Measurements from ENCODE around the gene UBL4A.
A peak's percentile ranks its signal among the peaks of the same experiment; 100 is the strongest.

UBL4A gene

DNA sequence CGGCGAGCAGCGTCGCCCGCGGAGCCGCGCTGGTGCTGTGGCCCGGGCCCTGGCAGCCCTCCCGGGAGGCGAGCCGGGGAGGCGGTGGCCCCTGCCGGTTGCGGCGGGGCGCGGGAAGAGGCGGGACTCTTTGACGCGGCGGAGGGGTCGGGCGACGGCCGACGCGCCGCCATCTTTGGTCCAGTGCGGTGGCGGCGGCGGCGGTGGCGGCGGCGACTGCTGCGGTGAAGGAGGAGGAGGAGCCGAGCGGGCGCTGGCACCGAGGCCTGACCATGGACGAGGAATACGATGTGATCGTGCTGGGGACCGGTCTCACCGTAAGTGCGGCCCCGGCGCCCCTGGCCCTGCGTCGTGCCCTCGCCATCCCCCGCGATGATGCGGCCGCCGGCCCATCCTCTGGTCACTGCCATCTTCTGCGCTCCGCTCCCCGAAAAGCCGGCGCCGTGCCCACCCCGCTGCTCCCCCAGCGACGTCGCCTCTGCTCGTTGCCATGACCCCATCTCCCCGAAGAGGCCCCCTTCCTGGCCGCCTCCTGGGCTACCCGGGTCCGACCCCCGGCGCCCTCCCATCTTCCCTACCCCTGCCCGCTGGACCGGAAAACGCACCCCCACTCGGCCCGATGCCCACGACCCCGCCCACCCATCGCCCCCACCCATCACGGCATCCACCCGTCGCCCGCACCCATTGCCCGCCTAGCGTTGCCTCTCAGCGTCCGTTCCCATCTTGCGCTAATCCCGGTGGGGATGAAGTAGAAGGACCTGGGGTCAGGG is 49.2 kb downstream of the UBL4A start, which contains the start of gene GDI1:
GDI1 (plus strand) TSS at position 172 of the 770 bp plus-strand sequence; CDS start at position 273, 101 bp downstream.
- peak; percentile 46 for DNase-seq

DNA sequence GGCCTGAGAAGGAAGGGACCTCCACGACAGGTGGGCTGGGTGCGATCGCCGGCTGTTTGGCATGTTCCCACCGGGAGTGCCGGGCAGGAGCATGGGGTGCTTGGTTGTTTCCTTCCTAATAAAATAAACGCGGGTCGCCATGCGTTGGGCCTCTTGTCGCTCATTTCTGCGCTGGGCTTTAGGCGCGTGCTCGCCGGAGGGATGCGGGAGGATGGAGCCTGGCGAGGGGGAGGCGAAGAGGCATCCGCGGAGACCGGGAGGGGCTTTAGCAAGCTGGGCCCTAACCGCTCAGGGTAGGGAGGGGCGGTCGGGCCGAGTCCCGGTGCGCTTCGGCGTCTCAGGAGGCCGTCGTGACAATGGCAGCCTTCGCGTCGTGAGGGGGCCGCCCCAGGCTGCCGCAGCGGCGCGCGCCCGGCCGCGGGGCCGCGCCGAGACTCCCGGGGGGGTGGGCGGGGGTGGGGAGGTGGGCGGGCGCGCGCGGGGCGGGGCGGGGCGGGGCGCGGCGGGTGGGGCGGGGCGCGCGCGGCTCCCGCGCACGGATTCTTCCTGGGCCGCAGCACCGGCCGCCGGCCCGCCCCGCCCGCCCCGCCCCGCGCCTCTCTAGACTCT is 49.9 kb downstream of the UBL4A start:
- DNase-seq: peak; percentile 50

GRCh38 chrX:154435171-154435733 is 51.2 kb downstream of the UBL4A start:
- DNase-seq: no peak

DNA sequence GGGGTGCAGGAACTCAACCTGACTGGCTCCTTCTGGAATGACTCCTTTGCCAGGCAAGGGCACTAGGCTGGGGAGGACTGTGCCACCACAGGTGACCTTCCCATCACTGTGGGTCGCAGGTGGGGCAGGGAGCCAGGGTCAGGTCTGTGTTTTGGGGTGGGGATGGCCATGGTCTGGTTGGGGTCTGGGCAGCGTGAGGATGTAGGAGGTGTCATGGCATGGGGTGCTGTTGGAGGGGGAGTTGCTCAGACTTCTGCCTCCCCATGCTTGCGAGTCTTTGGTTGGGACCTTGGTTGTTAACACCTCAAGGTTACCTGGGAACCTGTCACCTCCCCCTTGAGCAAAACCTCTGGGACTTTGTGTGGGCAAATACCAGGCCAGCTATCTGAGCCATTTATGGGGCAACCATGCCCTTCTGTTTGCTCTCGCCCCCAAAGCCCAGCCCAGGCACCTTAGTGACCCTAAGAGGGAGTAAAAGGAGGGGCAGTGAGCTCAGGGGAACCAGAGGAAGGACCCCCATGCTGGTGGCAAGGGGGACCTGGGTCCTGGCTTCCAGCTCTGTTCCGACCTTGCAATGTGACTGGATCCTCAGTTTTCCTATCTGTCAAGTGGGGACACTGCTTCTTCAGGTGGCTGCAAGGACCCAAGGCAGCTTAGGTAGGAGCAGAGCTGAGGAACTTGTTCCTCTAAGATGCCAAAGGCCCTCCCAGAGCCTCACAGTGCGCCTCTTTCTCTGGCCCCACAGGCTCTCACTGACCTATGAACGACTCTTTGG is 51.8 kb downstream of the UBL4A start:
- DNase-seq: no peak

Measured in suppressor macrophage treated with lipopolysaccharide for 4 hours (primary cell).